GM10248 (cell line): ENCODE data around the gene PRKN.

Source experiments
- CTCF ChIA-PET: fragments of 300-600 bp; sonication (Branson Sonifier 250); formaldehyde crosslinking; extraction: SDS; loops from one replicate; lab custom pipeline; 2021; ENCODE audit warnings: antibody characterized with exemption; lab: Yijun Ruan, JAX
- POLR2A ChIA-PET: fragments of 350-650 bp; sonication (Branson Sonifier 250); formaldehyde crosslinking; extraction: SDS; loops from one replicate; lab custom pipeline; 2020; ENCODE audit warnings: antibody characterized with exemption; lab: Yijun Ruan, JAX
- DNase-seq: peaks from one replicate; pipeline ENCODE4 v3.0.0; 2012; ENCODE audit errors: extremely low spot score
- TF ChIP-seq, protein P1 (sequence below): IDR thresholded peaks from 2 replicates; pipeline ENCODE4 v1.5.1; 2012; ENCODE audit warnings: mild to moderate bottlenecking, low read depth; ENCODE audit errors: extremely low read depth, missing control alignments, control extremely low read depth

PRKN gene

DNA sequence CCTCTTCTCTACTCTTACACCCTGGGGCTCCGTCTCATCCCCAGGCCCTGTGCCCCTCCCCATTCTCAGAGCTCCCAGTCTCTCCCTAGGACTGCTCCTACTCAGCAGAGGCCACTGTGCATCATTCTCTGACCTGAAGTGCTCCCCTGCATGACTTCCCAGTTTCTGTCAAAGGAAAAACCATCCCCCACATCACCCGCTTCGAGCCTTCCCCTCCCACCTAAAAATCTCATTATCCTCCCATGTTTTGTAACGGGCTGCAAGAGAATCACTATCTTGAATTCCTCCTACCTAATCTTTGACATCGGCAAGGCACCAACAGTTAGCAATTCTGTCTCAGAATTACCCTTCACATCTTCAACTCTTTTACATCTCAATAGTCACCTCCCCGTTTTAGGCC lies 463.0 kb downstream of the PRKN start:
- CTCF ChIA-PET, result interaction anchor here (1.3 kb wide), 1 partner anchor 23 kb away, joined by 4 read pairs; no protein-coding TSS in a partner anchor
- POLR2A ChIA-PET, result no interaction called here
- TF ChIP-seq, protein P1, sequence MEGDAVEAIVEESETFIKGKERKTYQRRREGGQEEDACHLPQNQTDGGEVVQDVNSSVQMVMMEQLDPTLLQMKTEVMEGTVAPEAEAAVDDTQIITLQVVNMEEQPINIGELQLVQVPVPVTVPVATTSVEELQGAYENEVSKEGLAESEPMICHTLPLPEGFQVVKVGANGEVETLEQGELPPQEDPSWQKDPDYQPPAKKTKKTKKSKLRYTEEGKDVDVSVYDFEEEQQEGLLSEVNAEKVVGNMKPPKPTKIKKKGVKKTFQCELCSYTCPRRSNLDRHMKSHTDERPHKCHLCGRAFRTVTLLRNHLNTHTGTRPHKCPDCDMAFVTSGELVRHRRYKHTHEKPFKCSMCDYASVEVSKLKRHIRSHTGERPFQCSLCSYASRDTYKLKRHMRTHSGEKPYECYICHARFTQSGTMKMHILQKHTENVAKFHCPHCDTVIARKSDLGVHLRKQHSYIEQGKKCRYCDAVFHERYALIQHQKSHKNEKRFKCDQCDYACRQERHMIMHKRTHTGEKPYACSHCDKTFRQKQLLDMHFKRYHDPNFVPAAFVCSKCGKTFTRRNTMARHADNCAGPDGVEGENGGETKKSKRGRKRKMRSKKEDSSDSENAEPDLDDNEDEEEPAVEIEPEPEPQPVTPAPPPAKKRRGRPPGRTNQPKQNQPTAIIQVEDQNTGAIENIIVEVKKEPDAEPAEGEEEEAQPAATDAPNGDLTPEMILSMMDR, result no peak
- DNase-seq, result no peak

DNA sequence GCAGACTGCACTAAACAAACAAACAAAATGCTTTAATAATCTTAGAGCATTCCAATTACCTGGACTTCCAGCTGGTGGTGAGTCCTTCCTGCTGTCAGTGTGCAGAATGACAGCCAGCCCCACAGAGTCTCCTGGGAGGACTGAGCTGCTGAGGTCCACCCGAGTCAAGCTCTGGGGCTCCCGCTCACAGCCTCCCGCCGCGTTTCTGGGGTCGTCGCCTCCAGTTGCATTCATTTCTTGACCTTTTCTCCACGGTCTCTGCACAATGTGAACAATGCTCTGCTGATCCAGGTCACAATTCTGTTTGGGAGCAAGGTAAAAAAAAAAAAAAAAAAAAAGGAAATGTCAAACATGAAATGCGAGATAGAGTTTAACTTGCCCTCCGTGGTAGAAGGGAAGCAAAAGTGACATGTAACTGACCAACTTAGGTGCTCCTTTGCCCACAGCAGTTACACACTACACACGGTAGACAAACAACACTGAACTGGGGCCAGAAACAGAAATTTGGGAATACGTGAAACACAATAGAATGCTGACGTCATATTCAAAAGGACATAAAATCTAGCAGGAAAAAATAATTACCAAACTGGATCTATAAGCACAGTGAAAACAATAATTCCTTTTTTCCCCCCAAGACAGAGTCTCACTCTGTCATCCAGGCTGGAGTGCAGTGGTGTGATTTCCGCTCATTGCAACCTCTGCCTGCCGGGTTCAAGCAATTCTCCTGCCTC lies 464.9 kb downstream of the PRKN start:
- ChIA-PET POLR2A (no interaction called here), CTCF (no interaction called here)
- no peak for DNase-seq
- TF ChIP-seq, protein P1, result no peak

DNA sequence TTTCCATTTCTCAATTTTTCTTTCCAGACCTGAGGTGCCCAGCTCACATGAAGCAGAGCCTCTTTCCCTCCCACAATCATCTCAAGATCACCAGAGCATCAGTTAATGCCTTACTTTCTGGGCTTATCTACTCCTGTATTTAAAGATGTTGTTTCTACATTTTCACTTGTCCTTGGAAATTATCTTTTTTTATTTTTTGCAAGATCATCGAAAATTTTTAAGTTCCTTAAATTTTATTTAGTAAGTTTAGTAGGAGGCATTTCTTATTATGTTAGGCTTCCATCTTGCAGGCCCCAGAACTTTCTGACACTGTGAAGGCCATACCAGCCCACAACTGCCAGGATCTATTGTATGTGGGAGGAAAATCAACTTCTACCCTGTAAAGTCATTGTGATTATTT lies 466.0 kb downstream of the PRKN start:
- no peak for DNase-seq
- ChIA-PET CTCF (no interaction called here), POLR2A (no interaction called here)
- TF ChIP-seq, protein P1, result no peak

DNA sequence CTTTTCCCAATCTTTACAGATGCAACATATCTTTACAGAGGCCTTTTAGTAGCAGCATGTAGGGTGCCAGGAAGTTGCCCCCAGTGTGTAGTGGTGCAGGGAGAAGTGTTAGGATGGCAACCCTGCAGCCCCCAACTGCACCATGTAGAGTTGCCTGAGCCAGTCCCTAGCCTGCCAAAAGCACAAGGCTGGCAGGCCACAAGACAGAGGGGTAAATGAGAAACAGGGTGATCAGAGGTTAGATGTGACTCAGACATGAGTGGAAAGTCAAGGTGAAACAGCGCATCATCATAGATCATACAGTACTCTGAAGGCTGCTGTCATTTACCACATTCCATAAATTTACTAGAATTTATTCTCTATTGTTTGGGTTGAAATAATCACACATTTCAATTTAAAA lies 467.5 kb downstream of the PRKN start:
- TF ChIP-seq, protein P1, result no peak
- CTCF ChIA-PET, result no interaction called here
- POLR2A ChIA-PET, result no interaction called here
- DNase-seq, result no peak

DNA sequence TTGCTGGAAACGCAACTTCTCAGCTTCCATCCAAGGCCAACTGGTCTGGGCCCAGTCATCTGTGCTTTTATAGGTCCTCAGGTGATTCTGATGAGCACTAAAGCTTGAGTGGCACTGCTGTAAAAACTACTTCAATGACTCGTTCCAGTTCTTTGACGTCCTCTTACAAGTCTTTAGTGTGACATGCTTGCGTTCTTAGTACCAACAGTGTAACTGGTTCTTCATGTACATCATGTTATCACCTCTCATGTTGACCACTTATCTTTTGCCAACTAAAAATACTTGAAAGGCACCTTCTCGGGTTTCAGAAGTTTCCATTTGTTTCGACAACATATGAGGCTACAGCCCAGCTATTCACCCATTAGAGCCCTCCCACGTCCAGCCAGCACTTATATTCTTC lies 468.9 kb downstream of the PRKN start:
- CTCF ChIA-PET, result interaction anchor here (0.7 to 0.9 kb wide), 2 partner anchors 13 to 17 kb away, joined by 3 to 4 read pairs; no protein-coding TSS in a partner anchor
- POLR2A ChIA-PET, result no interaction called here
- DNase-seq, result no peak
- TF ChIP-seq, protein P1, result no peak

DNA sequence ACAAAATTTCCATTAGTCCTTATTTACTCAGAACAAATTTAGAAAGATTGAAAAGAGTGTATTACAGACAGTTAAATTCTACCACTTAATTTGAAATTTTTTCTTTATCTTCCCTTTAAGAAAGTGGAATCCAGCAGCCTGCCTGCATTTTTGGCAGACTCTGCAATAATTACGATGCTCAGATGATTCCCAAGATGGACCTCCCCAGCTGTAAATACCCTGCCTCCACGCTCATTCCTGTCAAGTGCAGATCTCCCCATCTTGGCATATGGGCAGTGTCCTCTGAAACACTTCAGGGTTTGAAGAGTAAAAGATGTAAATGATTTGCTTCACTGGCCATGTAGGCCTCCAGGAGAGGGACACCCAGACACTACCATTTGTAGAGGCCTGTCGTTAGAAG lies 471.2 kb downstream of the PRKN start:
- TF ChIP-seq, protein P1, result no peak
- ChIA-PET CTCF (no interaction called here), POLR2A (no interaction called here)
- no peak for DNase-seq
